ENCODE results near the gene HTR1D. TPM values are rescaled to one million over a fixed set of nuclear protein-coding genes. Genes with fewer than 3 reads are reported as not detected.

HTR1D gene, protein sequence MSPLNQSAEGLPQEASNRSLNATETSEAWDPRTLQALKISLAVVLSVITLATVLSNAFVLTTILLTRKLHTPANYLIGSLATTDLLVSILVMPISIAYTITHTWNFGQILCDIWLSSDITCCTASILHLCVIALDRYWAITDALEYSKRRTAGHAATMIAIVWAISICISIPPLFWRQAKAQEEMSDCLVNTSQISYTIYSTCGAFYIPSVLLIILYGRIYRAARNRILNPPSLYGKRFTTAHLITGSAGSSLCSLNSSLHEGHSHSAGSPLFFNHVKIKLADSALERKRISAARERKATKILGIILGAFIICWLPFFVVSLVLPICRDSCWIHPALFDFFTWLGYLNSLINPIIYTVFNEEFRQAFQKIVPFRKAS
- total RNA-seq (2022; extraction: Qiagen RNA extraction; ENCODE audit: low read depth), result 11.2 to 14.7 TPM (median 12.9 TPM) in 5 replicates

DNA sequence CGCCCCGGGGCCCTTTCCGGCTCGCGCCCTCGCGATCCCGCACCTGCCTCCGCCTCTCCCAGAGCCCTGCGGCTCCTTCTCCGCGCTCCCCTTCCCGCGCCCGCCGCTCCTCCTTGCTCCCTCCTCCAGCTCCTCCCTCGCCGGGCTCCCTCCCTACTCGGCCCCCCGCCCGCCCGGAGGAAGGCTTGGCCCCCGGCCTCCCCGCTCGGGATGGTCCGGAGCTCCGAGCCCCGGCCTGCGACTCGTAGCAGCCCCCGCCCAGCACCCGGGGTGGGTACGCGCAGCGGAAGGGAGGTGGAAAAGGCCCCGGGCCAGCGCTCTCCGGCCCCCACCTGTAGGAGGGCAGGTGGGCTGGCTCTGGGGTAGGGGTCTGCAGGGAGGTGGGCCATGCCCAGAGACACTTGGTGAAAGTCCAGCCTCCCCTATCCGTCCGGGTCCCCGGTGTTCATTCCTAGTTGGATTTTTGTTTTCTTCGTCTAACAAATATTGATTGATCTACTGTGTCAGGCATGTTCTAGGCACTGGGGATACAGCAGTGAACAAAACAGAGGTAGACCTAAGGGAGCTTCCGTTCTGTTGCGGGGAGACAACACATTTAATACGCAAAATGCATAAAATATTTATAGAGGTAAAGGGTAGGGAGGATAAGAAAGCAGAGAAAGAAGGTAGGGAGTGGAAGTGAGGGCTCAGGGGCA is at the start of gene HTR1D:
HTR1D (minus strand) TSS at position 82 of the 695 bp plus-strand sequence. CDS start 23,283 bp downstream, outside the sequence.

DNA sequence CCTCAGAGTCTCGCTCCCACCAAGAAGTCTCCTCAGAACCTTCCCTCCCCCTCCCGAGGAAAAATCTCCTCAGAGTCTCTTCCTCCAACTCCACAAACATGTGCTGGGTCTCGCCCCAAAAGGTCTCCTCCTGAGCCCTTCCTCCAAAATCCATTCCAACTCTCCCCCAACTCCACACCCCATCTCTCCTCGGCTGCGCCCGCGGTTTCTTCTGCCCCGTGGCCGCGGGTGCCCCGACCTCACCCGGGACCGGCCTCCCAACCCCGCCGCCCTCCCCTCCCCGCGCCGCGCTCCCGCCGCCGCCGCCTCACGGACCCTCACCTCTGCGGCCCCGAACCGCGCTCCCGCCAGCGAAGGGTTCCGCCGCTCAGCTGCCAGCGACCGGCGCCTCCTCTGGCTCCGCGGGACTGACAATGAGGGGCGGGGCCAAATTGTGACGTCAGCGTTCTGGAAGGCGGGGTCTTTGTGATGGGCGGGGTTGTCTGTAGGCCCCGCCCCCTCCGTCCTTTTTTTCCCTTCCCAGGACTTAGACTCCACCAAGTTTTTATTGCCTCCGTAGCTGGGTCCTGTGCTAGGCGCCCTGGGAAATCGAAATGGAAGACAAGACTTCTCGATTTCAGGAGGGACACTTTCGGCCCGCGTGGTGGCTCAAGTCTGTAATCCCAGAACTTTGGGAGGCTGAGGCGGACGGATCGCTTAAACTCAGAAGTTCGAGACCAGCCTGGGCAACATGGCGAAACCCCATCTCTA is 48.7 kb downstream of the HTR1D start, which contains the start of gene LUZP1:
LUZP1 (minus strand) TSS at position 412 of the 750 bp plus-strand sequence.

Other genes with a start within 250 kb of the HTR1D start
- gene LACTBL1, start 244.6 kb downstream of the HTR1D start, total RNA-seq (2022; extraction: Qiagen RNA extraction; ENCODE audit: low read depth), result not detected in 5 replicates
- gene TEX46, start 201.7 kb downstream of the HTR1D start, total RNA-seq (2022; extraction: Qiagen RNA extraction; ENCODE audit: low read depth), result not detected in 5 replicates
- 74.8 to 80.8 TPM (median 76.8 TPM) in 5 replicates for gene KDM1A, start 198.0 kb downstream of the HTR1D start, total RNA-seq (2022; extraction: Qiagen RNA extraction; ENCODE audit: low read depth)
- 20.7 to 29.3 TPM (median 25.8 TPM) in 5 replicates for gene LUZP1, start 48.6 kb downstream of the HTR1D start, total RNA-seq (2022; extraction: Qiagen RNA extraction; ENCODE audit: low read depth)
- 155 to 185 TPM (median 178 TPM) in 5 replicates for gene HNRNPR, start 126.8 kb upstream of the HTR1D start, total RNA-seq (2022; extraction: Qiagen RNA extraction; ENCODE audit: low read depth)
- 5.2 to 5.9 TPM (median 5.7 TPM) in 5 replicates for gene ZNF436, start 152.3 kb upstream of the HTR1D start, total RNA-seq (2022; extraction: Qiagen RNA extraction; ENCODE audit: low read depth)
- gene TCEA3, start 207.2 kb upstream of the HTR1D start, total RNA-seq (2022; extraction: Qiagen RNA extraction; ENCODE audit: low read depth), result 0.33 to 0.69 TPM (median 0.44 TPM) in 4 of 5 replicates, not detected in the other